Mucosa of rectum (tissue), 2 donors: ENCODE results near the gene ARNT2.

ENCODE experiments used
- H3K27ac ChIP-seq, 2 donors: one replicate each; pipeline ENCODE4 v1.7.0; 2013; ENCODE audit warnings: inconsistent platforms in 2 of 2, low read depth in 2 of 2, low read length in 2 of 2
- H3K27me3 ChIP-seq, 2 donors: one replicate each; pipeline ENCODE4 v1.7.0; 2013; ENCODE audit warnings: low read length in 2 of 2; ENCODE audit not compliant: control insufficient read depth in 2 of 2, insufficient read depth in 2 of 2
- H3K36me3 ChIP-seq, 2 donors: one replicate each; pipeline ENCODE4 v1.7.0; 2013; ENCODE audit warnings: low read length in 2 of 2; ENCODE audit not compliant: control insufficient read depth in 2 of 2, insufficient read depth in 2 of 2
- H3K4me1 ChIP-seq, 2 donors: one replicate each; pipeline ENCODE4 v1.7.0; 2013; ENCODE audit warnings: low read length in 2 of 2, mild to moderate bottlenecking in 1 of 2; ENCODE audit not compliant: control insufficient read depth in 2 of 2, insufficient read depth in 2 of 2
- H3K4me3 ChIP-seq, 2 donors: one replicate each; pipeline ENCODE4 v1.7.0; 2013; ENCODE audit warnings: low read length in 2 of 2
- H3K9ac ChIP-seq, 2 donors: one replicate each; pipeline ENCODE4 v1.7.0; 2013; ENCODE audit warnings: low read length in 2 of 2, low read depth in 1 of 2, mild to moderate bottlenecking in 1 of 2
- H3K9me3 ChIP-seq, 2 donors: one replicate each; pipeline ENCODE4 v1.7.0; 2013; ENCODE audit warnings: low read length in 2 of 2; ENCODE audit not compliant: control insufficient read depth in 2 of 2
- donor health status: healthy.
- donor health status: Normal muscosa, but diverticular disease.

ARNT2 gene

DNA sequence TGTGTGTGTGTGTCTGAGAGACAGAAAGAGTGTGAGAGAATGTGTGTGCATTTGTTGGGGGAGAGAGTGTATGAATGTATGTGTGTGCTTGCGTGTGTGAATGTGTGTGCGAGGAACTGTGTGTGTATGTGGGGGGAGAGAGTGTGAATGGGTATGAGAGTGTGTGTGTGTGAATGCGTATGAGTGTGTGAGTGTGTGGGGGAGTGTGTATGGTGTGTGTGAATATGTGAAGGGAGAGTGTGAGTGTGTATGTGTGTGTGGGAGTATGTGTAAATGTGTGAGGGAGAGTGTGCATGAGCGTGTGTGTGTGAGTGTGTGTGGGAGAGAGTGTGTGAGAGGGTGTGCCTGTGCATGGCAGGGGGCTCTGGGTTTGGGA, 211.2 kb downstream of the ARNT2 start:
- Histone ChIP-seq H3K9ac (no peak overlapping the region), H3K27me3 (no peaks in the 10 kb centered on the region), H3K4me1 (peaks cover 8 to 11% of the 10 kb centered on the region in 2 donors), H3K27ac (no peak overlapping the region), H3K36me3 (no peaks in the 10 kb centered on the region), H3K9me3 (no peaks in the 10 kb centered on the region), H3K4me3 (no peak overlapping the region)

DNA sequence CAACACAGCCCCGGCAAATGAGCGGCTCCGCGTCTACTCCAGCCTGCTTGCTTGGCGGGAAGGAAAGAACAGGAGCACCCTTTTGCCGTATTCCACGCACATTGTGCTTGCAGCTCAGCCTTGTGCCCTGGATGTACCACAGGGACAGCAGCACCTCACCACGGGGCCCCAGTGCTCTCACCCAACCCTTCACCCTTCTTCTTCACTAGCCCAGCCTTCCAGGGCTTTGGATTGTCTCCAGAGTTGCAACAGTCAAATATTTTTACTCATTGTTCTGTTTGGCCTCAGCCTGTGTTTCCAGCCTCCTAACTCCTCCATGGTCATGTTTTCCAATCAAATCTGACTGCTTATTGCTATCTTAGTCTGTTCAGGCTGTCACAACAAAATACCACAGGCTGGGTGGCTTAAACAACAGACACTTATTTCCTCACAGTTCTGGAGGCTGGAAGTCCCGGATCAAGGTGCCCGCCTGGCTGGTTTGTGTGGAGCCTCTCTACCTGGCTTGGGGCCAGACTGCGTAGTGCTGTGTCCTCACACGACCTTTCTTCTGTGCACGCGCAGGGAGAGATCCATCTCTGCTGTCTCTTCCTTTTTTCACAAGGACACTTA, 211.7 kb downstream of the ARNT2 start:
- H3K27ac ChIP-seq, result peak overlapping the region in 1 of 2 donors; percentile 10
- peaks cover 8 to 11% of the 10 kb centered on the region in 2 donors for H3K4me1 ChIP-seq
- no peak overlapping the region for H3K9ac ChIP-seq
- H3K9me3 ChIP-seq, result no peaks in the 10 kb centered on the region
- no peaks in the 10 kb centered on the region for H3K27me3 ChIP-seq
- H3K36me3 ChIP-seq, result no peaks in the 10 kb centered on the region
- no peak overlapping the region for H3K4me3 ChIP-seq

DNA sequence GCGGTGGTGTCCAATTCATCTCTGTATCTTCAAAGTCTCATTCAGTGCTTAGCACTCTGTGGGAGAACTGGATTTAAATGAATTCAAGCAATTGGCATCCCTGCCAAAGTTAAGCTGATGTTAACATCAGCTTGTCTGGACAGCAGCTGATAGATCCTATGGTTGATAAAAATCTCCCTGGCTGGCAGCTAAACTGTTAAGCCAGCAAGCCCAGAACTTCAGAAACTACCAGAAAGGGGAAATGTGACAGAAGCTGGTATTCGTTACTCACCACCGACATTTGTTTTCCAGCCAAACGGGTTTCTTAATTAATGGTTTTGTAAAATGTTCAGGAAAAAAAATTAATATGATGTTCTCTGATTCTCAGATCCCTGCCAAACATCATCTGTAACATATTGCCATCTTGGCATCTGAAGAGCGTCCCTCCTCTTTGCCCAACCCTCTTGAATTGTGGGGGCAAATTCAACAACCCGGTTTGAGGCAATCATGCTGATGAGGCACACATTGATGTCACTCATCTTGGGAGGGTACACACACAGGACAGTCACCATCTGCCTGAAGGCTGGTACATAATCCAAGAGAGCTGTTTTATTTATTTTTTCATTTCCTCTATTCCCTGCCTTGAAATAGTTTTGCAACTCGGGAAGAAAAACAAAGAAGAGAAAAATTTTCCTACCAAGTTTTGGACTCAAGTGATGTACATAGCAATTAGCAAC, 214.7 kb downstream of the ARNT2 start:
- Histone ChIP-seq H3K4me1 (peaks cover 8 to 11% of the 10 kb centered on the region in 2 donors), H3K9ac (no peak overlapping the region), H3K36me3 (no peaks in the 10 kb centered on the region), H3K4me3 (no peak overlapping the region), H3K27me3 (no peaks in the 10 kb centered on the region), H3K27ac (no peak overlapping the region), H3K9me3 (no peaks in the 10 kb centered on the region)

DNA sequence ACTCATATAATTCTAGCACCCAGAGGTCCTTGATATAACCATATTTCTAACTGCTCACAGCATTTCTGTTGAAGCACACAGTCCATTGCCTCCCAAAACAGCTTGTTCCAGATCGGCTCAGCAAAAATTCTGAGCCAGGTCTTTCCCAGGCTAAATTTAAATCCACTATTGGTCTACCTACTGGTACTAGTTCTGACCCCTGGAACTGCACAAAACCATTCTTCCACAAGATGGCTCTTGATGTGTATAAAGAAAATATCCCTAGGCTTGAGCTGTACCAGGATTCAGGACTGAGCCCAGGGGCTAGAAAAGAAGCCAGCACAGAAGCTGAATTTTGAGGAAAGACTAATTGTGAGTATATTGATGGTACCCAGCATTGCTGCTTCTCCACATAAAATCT, 215.5 kb downstream of the ARNT2 start:
- H3K9me3 ChIP-seq, result no peaks in the 10 kb centered on the region
- H3K9ac ChIP-seq, result no peak overlapping the region
- no peak overlapping the region for H3K4me3 ChIP-seq
- H3K27me3 ChIP-seq, result no peaks in the 10 kb centered on the region
- H3K4me1 ChIP-seq, result peaks cover 8 to 11% of the 10 kb centered on the region in 2 donors
- H3K36me3 ChIP-seq, result no peaks in the 10 kb centered on the region
- peak overlapping the region in 1 of 2 donors; percentile 16 for H3K27ac ChIP-seq

DNA sequence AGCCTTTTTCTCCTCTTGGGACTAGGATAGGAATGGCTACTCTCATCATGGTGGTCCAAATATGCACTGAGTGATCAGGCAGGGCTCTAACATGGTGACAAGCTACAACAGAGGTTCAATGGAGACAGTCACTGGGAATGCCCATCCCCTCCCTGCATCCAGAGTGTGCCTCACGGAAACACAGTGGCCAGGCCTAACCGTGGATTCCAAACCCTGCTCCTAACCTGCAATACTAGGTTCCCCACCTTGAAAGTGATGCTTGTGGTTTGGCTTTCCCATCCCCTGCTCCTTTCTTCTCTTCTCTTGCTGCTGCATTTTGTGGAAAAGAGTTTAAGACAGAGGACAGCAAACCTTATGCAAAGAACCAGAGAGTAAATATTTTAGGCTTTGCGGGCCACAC, 216.0 kb downstream of the ARNT2 start:
- no peaks in the 10 kb centered on the region for H3K36me3 ChIP-seq
- no peaks in the 10 kb centered on the region for H3K9me3 ChIP-seq
- peak overlapping the region in 1 of 2 donors; percentile 16 for H3K27ac ChIP-seq
- H3K4me3 ChIP-seq, result no peak overlapping the region
- H3K27me3 ChIP-seq, result no peaks in the 10 kb centered on the region
- no peak overlapping the region for H3K9ac ChIP-seq
- H3K4me1 ChIP-seq, result peaks cover 8 to 11% of the 10 kb centered on the region in 2 donors

- Histone ChIP-seq H3K27ac (no peak overlapping the region), H3K4me3 (no peak overlapping the region), H3K27me3 (no peaks in the 10 kb centered on the region), H3K36me3 (no peaks in the 10 kb centered on the region), H3K9me3 (no peaks in the 10 kb centered on the region), H3K9ac (no peak overlapping the region), H3K4me1 (peaks cover 3 to 5% of the 10 kb centered on the region in 2 donors)
Observed at GRCh38 chr15:80620931-80621330, 216.7 kb downstream of the ARNT2 start.

DNA sequence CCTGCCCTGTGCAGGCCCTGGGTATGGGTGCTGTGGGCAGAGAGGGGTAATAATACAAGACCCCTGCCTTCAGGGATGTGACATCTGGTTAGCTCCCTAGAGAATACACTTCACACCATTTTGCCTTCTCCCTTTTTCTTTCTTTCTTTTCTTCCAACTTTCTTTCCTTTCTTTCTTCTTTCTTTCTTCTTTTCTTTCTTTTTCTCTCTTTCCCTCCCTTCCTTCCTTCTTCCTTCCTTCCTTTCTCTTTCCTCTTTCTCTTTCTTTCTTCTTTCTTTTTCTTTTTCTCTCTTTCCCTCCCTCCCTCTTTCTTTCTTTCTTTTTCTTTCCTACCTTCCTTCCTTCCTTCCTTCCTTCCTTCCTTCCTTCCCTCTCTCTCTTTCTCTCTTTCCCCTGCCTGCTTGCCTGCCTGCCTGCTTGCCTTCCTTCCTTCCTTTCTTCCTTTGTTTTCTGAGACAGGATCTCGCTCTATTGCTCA, 222.5 kb downstream of the ARNT2 start:
- no peaks in the 10 kb centered on the region for H3K27me3 ChIP-seq
- no peak overlapping the region for H3K27ac ChIP-seq
- H3K9me3 ChIP-seq, result no peaks in the 10 kb centered on the region
- no peaks in the 10 kb centered on the region for H3K36me3 ChIP-seq
- no peaks in the 10 kb centered on the region for H3K4me1 ChIP-seq
- H3K9ac ChIP-seq, result no peak overlapping the region
- no peak overlapping the region for H3K4me3 ChIP-seq

- Histone ChIP-seq H3K27me3 (no peaks in the 10 kb centered on the region), H3K9ac (no peak overlapping the region), H3K9me3 (no peaks in the 10 kb centered on the region), H3K4me1 (no peaks in the 10 kb centered on the region), H3K27ac (no peak overlapping the region), H3K4me3 (no peak overlapping the region), H3K36me3 (no peaks in the 10 kb centered on the region)
Observed at GRCh38 chr15:80629355-80629754, 225.2 kb downstream of the ARNT2 start.

DNA sequence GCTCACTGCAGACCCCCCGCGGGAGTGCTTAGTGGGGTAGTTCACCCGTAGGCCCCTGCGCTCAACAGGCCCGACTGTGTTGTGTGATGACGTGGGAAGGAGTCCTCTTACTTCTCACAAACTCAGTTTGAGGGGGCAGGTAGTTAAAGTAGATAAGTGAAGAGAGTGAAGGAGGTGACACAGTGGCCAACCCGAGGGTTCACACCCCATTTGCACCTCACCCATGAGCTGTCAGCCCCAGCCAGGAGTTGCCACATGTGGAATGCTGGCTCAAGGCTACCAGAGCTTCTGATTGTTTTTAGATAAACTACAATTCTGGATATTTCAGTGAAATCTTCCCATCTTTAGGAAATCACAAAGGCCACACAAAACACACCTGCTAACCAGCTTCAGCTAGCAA, 226.8 kb downstream of the ARNT2 start:
- Histone ChIP-seq H3K36me3 (no peaks in the 10 kb centered on the region), H3K9ac (no peak overlapping the region), H3K4me1 (no peaks in the 10 kb centered on the region), H3K4me3 (no peak overlapping the region), H3K9me3 (no peaks in the 10 kb centered on the region), H3K27me3 (no peaks in the 10 kb centered on the region), H3K27ac (no peak overlapping the region)

DNA sequence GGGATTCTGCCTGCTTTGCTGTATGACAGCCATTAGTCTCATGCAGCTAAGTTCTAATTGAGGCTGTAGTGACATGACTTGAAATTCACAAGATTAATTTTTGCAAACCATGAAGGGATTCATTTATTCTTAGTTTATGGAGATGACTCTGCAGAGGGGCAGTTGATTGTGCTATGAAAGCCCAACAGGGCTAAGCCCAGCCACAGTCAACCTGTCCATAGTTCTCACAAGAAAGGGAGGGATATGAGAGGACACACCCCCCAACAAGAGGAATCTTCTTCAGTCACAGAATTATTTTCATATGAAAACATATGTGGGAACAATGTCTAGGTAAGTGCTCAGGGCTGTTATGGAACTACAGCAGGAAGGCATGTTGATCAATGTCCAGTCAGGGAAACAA, 229.0 kb downstream of the ARNT2 start:
- Histone ChIP-seq H3K9ac (no peak overlapping the region), H3K27ac (no peak overlapping the region), H3K9me3 (no peaks in the 10 kb centered on the region), H3K27me3 (no peaks in the 10 kb centered on the region), H3K4me3 (no peak overlapping the region), H3K36me3 (no peaks in the 10 kb centered on the region), H3K4me1 (no peaks in the 10 kb centered on the region)
